Stimulated activated naive CD4-positive, alpha-beta T cell treated with Interleukin-2 at 50 U/mL for 16 hours (primary cell): ENCODE results near the gene NR2F1.
A peak's percentile ranks its signal among the peaks of the same experiment; 100 is the strongest.

ENCODE experiments used
- DNase-seq: peaks from one replicate; lab custom pipeline; 2025; lab: John Stamatoyannopoulos, UW

The NR2F1 gene

GRCh38 chr5:93604644-93605515 lies 21.9 kb downstream of the NR2F1 start:
- DNase-seq, result no peak

DNA sequence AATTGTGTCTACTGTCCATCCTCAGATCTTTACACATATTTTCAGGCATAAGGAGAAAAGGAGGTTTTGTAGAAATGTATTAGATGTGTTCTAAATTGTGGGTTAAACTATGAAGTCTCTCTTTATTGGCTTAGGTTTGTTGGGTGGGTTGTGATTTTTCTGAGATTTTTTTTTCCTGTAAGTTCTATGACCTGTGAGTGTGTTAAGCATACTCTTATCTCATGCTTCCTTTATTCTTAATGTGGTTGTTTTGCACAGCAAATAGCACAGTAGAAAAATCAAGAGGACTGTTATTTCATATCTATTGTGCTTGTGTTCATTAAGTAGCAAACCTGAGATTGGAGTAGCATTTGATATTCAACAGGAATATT lies 23.3 kb downstream of the NR2F1 start:
- DNase-seq, result no peak

- peak; percentile 33 for DNase-seq
These were observed 24.6 kb downstream of the NR2F1 start for GRCh38 chr5:93607367-93608258.

DNA sequence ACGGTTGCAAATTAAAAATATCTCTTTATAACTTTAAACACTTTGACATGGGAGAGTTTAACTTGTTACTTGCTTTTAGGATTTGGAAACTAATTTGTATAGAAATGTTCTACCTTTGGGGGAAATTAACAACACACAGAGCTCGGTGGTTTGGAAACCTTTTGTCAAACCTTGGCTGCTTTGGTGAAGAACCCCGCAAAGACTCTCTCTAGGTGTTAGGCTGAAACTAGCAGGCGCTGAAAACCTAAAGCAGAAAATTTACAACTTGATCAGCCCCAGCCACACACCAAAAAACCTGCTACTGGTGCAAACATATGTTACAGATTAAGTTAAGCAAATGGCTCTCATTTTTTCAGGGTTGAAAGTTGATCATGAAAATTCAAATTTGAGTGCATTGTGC lies 25.8 kb downstream of the NR2F1 start:
- no peak for DNase-seq

- DNase-seq, result no peak
These were observed 26.7 kb downstream of the NR2F1 start for GRCh38 chr5:93609762-93610161.

- DNase-seq, result no peak
These were observed 27.7 kb downstream of the NR2F1 start for GRCh38 chr5:93610581-93611272.

- DNase-seq, result no peak
These were observed 28.4 kb downstream of the NR2F1 start for GRCh38 chr5:93611273-93611975.

- no peak for DNase-seq
These were observed 29.2 kb downstream of the NR2F1 start for GRCh38 chr5:93611976-93612854.

- no peak for DNase-seq
These were observed 29.8 kb downstream of the NR2F1 start for GRCh38 chr5:93612855-93613243.

- no peak for DNase-seq
These were observed 33.6 kb downstream of the NR2F1 start for GRCh38 chr5:93616538-93617174.

- DNase-seq, result peak; percentile 31
These were observed 37.7 kb downstream of the NR2F1 start for GRCh38 chr5:93620487-93621326.

DNA sequence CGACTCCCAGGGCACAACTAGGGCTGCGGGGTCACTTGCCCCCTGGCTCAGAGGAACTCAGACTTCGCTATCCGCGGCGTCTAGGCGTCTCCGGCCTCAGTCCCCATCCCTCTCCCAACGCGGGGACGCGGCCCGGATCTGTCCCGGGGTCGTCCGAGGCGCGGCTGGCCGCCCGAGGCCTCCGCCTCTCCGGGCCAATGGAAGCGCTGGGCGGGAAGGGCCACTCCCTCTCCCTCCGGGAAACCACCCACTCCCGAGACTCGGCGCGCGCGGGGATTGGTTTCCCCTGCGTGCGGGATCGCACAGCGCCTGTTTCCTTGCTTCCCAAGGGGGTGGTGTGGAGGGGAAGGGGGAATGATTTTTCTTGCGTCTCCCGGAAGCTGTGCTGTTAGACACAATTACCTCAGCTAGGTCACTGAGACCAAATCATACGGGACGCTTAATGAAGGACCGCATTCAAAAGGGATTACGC lies 38.3 kb downstream of the NR2F1 start:
- no peak for DNase-seq

- no peak for DNase-seq
These were observed 39.3 kb downstream of the NR2F1 start for GRCh38 chr5:93622240-93622885.

- no peak for DNase-seq
These were observed 40.1 kb downstream of the NR2F1 start for GRCh38 chr5:93623153-93623552.

GRCh38 chr5:93626801-93627200 lies 43.8 kb downstream of the NR2F1 start:
- no peak for DNase-seq

DNA sequence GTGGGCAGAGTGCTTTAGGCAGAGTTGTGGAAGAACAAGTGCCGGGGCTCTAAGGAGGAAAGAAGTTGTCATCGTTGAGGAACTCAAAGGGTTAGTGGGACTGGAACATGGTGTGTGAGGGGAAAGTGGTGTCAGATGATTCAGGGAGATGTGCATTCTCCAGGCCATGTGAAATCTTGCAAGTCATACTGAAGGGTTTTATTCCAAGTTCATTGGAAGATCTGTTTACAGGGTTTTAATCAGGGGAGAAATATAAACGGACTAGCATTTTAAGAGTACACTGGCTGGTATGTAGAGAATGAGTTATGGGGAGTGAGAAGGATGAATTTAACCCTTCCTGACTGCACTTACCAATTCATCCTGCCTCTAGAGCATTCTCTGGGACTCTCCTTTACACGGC lies 49.3 kb downstream of the NR2F1 start:
- DNase-seq, result no peak

DNA sequence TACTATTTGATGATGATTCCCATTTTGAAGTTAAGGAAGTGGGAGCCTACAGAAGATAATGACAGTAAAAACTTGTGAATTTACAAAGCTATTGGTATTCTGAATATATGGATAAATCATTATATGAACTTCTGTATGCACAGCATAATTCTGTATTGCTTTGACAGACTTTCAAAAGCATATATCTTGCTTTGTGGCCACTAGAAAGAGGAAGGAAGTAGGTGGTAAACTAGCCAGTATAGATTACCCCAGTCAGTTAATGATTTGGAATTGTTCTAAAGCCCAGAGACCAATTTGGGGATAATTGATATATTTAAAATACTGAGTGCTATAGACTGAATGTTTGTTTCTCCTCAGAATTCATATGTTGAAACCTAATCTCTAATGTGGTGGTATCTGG lies 53.0 kb downstream of the NR2F1 start:
- no peak for DNase-seq

GRCh38 chr5:93636837-93637236 lies 53.8 kb downstream of the NR2F1 start:
- no peak for DNase-seq

DNA sequence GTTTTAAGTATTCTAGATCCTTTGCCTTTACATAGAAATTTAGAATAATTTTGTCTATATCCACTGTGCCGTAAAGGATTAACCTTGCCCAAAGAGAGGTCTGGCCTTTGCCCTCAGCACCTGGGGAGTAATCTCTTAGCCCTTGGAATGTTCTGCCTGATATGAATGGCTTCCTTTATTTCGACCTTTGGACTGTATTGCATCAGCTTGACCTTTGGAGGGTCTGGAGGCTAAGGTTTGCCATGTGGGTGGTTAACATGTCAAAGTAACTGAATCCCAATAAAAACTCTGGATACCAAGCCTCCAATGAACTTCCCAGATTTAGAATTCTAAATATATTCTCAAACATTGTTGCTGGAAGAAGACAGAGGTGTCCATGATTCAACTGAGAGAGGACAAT lies 54.7 kb downstream of the NR2F1 start:
- no peak for DNase-seq
